Progenitor cell of endocrine pancreas (in vitro differentiated cells): ENCODE measurements around the gene SWT1. TPM values are rescaled to one million over a fixed set of nuclear protein-coding genes. Genes with fewer than 3 reads are reported as not detected.
"Not testable (repeated sequence)": the region's sequence is repeated elsewhere in the genome, so short reads cannot be mapped to it uniquely, and the experiment has no call there.

Source experiments
- DNase-seq: peaks from one replicate; pipeline ENCODE4 v3.0.0; 2021; ENCODE audit warnings: low spot score; ENCODE audit not compliant: unreplicated experiment
- H3K27ac Mint-ChIP-seq: 2 replicates; pipeline ENCODE4 v1.8.0; 2021; ENCODE audit warnings: mild to moderate bottlenecking, moderate library complexity, mixed read lengths
- H3K27me3 Mint-ChIP-seq: 2 replicates; pipeline ENCODE4 v1.8.0; 2021; ENCODE audit warnings: mixed read lengths
- H3K36me3 Mint-ChIP-seq: 2 replicates; pipeline ENCODE4 v1.8.0; 2022; ENCODE audit warnings: mixed read lengths; ENCODE audit not compliant: insufficient read depth
- H3K4me1 Mint-ChIP-seq: 2 replicates; pipeline ENCODE4 v1.8.0; 2021; ENCODE audit warnings: low read depth, mixed read lengths
- H3K4me3 Mint-ChIP-seq: 2 replicates; pipeline ENCODE4 v1.8.0; 2021; ENCODE audit warnings: low read depth, mild to moderate bottlenecking, moderate library complexity, mixed read lengths
- H3K9me3 Mint-ChIP-seq: 2 replicates; pipeline ENCODE4 v1.8.0; 2021; ENCODE audit warnings: low read depth, mixed read lengths
- total RNA-seq: library from RNA; stranded (reverse); gene quantifications from 2 replicates; pipeline ENCODE4 v1.2.1, GENCODE V29; 2021
- TF ChIP-seq, protein P1 (sequence below): fragments of 200-600 bp; sonication (generic); IDR thresholded peaks from one replicate; pipeline ENCODE4 v1.5.0; 2021; ENCODE audit warnings: antibody characterized with exemption, mild to moderate bottlenecking; ENCODE audit not compliant: unreplicated experiment

SWT1 gene
- total RNA-seq, 1 donor from 2014 or later = 12.6 TPM

DNA sequence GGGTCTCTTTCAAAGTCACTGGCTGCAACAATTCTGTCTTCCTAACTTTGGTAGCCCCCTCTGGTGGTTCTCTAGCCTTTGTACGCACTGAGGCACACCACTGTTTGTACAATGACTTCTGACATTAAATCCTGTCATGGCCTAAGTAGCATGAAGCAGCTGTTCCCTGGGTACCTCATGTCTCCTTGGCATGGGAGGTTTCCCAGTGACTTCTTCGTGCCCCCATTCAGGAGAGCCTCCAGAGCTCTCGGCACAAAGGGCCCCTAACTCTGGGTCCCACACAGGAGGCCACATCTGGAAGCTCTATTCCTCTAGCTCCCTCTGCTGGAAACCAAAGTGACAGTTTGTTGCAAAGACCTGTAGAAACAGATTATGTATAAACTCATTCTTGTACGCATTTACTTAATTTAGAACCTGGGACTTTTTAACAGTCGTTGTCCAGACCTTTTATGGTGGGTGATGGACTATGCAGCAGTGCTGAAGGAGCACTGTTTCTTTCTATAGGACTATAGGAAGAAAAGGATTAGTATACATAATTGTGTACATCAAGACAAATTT is 13.4 kb downstream of the SWT1 start:
- TF ChIP-seq, protein P1, sequence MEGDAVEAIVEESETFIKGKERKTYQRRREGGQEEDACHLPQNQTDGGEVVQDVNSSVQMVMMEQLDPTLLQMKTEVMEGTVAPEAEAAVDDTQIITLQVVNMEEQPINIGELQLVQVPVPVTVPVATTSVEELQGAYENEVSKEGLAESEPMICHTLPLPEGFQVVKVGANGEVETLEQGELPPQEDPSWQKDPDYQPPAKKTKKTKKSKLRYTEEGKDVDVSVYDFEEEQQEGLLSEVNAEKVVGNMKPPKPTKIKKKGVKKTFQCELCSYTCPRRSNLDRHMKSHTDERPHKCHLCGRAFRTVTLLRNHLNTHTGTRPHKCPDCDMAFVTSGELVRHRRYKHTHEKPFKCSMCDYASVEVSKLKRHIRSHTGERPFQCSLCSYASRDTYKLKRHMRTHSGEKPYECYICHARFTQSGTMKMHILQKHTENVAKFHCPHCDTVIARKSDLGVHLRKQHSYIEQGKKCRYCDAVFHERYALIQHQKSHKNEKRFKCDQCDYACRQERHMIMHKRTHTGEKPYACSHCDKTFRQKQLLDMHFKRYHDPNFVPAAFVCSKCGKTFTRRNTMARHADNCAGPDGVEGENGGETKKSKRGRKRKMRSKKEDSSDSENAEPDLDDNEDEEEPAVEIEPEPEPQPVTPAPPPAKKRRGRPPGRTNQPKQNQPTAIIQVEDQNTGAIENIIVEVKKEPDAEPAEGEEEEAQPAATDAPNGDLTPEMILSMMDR = peak; percentile 72
- peaks cover 2% of the 10 kb centered on the region for H3K4me1 Mint-ChIP-seq
- H3K4me3 Mint-ChIP-seq = peak overlapping the region; percentile 31
- no peaks in the 10 kb centered on the region for H3K9me3 Mint-ChIP-seq
- peak; percentile 12 for DNase-seq
- H3K27ac Mint-ChIP-seq = peak overlapping the region; percentile 39
- peaks cover 14% of the 10 kb centered on the region for H3K36me3 Mint-ChIP-seq
- H3K27me3 Mint-ChIP-seq = no peaks in the 10 kb centered on the region

DNA sequence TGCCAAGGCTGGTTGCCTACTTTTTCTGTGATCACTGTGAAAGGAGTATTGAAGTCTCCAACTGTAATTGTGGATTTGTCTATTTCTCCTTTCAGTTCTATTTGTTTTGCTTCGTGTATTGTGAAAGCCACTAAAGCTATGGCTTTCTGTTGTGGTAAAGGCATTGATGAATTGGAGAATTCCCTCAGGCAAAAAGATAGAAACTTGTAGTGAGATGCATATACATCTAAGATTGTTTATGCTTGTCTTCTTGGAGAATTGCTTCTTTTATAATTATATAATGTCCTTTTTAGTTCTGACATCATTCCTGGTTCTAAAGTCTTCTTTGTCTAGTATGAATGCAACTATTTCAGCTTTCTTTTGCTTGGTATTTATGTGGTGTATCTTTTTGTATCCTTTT is 36.8 kb downstream of the SWT1 start:
- H3K4me3 Mint-ChIP-seq = no peak overlapping the region
- TF ChIP-seq, protein P1 = no peak
- no peaks in the 10 kb centered on the region for H3K27me3 Mint-ChIP-seq
- no peak for DNase-seq
- H3K9me3 Mint-ChIP-seq = peaks cover 17% of the 10 kb centered on the region
- peaks cover 38% of the 10 kb centered on the region for H3K36me3 Mint-ChIP-seq
- no peaks in the 10 kb centered on the region for H3K4me1 Mint-ChIP-seq
- H3K27ac Mint-ChIP-seq = no peak overlapping the region

- not testable (repeated sequence) for H3K4me1 Mint-ChIP-seq, DNase-seq, H3K4me3 Mint-ChIP-seq, H3K27me3 Mint-ChIP-seq, H3K27ac Mint-ChIP-seq
- Mint-ChIP-seq H3K9me3 (peaks cover 23% of the 10 kb centered on the region), H3K36me3 (peaks cover 42% of the 10 kb centered on the region)
Measured at GRCh38 chr1:185198712-185199111, 41.7 kb downstream of the SWT1 start.

GRCh38 chr1:185200889-185201288 is 43.9 kb downstream of the SWT1 start:
- peaks cover 2% of the 10 kb centered on the region for H3K4me1 Mint-ChIP-seq
- no peak for DNase-seq
- H3K4me3 Mint-ChIP-seq = no peak overlapping the region
- H3K27me3 Mint-ChIP-seq = no peaks in the 10 kb centered on the region
- H3K27ac Mint-ChIP-seq = no peak overlapping the region
- H3K36me3 Mint-ChIP-seq = peaks cover 35% of the 10 kb centered on the region
- TF ChIP-seq, protein P1 = no peak
- peaks cover 23% of the 10 kb centered on the region for H3K9me3 Mint-ChIP-seq

DNA sequence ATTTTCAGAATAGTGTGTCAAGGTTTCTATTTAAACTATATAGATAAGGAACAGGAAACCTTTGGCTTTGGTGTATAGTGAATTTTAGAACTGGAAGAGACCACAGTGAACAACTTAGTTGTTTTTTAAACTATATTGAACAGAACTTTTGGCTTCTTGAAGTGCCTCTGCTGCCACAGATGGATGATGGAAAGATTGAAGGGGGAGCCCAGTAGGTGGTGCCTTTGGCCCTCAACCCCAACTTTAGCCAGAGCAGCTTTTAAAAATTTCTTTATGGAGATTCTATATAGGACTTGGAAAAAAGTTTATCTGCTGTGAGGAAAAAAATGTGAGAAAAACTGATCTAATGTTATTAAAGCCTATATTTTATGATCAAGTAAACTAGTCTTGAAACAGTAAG is 50.2 kb downstream of the SWT1 start:
- Mint-ChIP-seq H3K4me3 (no peak overlapping the region), H3K27me3 (no peaks in the 10 kb centered on the region), H3K27ac (no peak overlapping the region), H3K36me3 (peaks cover 28% of the 10 kb centered on the region), H3K9me3 (peaks cover 20% of the 10 kb centered on the region), H3K4me1 (no peaks in the 10 kb centered on the region)
- DNase-seq = no peak
- TF ChIP-seq, protein P1 = no peak

DNA sequence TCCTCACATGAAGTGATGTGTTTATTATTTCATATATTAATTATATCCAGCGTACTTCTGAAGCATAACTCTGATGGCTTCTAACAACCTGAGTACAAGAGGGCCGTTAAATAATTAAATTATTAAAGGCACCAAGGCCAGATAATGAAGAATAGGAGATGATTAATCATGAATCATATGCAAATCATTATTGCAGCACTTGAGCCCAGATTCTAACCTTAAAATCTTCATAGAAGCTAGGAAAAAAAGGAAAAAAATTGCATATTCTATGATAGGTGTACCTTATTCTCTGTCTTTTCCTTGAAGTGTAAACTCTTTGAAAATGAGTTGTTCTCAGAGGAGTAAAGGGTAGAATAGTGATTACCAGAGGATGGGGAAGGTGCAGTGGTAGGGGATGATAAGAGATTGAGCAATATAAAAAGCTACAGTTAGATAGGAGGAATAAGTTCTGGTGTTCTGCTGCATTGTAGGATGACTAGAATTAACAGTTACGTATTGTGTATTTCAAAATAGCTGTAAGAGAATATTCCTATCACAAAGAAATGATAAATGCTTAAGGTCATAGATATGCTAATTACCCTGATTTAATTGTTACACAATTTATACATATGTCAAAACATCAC is 51.1 kb downstream of the SWT1 start:
- Mint-ChIP-seq H3K4me3 (no peak overlapping the region), H3K36me3 (peaks cover 29% of the 10 kb centered on the region), H3K27ac (no peak overlapping the region), H3K9me3 (peaks cover 20% of the 10 kb centered on the region), H3K4me1 (no peaks in the 10 kb centered on the region), H3K27me3 (no peaks in the 10 kb centered on the region)
- TF ChIP-seq, protein P1 = no peak
- no peak for DNase-seq
